Vagina (tissue), 2 donors: ENCODE results near the gene TAAR2.
"Not testable (repeated sequence)": the region's sequence is repeated elsewhere in the genome, so short reads cannot be mapped to it uniquely, and the experiment has no call there.

Experiments used
- CTCF ChIP-seq, 3 experiments: fragments of 450-650 bp in 2 of 3; fragments of 200-600 bp in 1 of 3; sonication (generic) in 1 of 3; IDR thresholded peaks; one replicate each; pipeline ENCODE4 v1.5.1; 2017 to 2019; ENCODE audit warnings: antibody characterized with exemption in 3 of 3, mild to moderate bottlenecking in 2 of 3, moderate library complexity in 2 of 3
- POLR2A ChIP-seq, 2 donors: fragments of 450-650 bp; IDR thresholded peaks; one replicate each; pipeline ENCODE4 v1.6.1; 2017; ENCODE audit warnings: antibody characterized with exemption in 2 of 2, mild to moderate bottlenecking in 2 of 2, moderate library complexity in 2 of 2
- POLR2AphosphoS5 ChIP-seq, 2 donors: sonication (generic); formaldehyde crosslinking; IDR thresholded peaks; one replicate each; pipeline ENCODE4 v1.9.0; 2017; ENCODE audit warnings: antibody characterized with exemption in 2 of 2, mild to moderate bottlenecking in 2 of 2, low read depth in 1 of 2; ENCODE audit not compliant: insufficient read depth in 1 of 2

GRCh38 chr6:132637135-132637534 is 13.1 kb upstream of the TAAR2 start:
- TF ChIP-seq CTCF (IDR thresholded peaks at IDR 0.05); POLR2AphosphoS5 (IDR thresholded peaks at IDR 0.05; ENCODE audit: insufficient read depth in 1 of 2, low read depth in 1 of 2); POLR2A (IDR thresholded peaks at IDR 0.05): not testable (repeated sequence)
